Neuronal stem cell (in vitro differentiated cells): ENCODE data around the gene CFAP206.

Source experiments
- DNase-seq: peaks from one replicate; pipeline ENCODE4 v3.0.0-alpha.2; 2013; ENCODE audit warnings: low spot score
- H2AFZ ChIP-seq: one replicate; pipeline ENCODE4 v1.6.1; 2013; ENCODE audit warnings: mild to moderate bottlenecking, low read length, inconsistent platforms
- H2AK5ac ChIP-seq: 2 replicates; pipeline ENCODE4 v1.6.1; 2013; ENCODE audit warnings: low read depth, mild to moderate bottlenecking, inconsistent platforms, low read length, moderate library complexity, mixed read lengths
- H2BK120ac ChIP-seq: 2 replicates; pipeline ENCODE4 v1.6.1; 2013; ENCODE audit warnings: low read depth, mild to moderate bottlenecking, inconsistent platforms, low read length, moderate library complexity, mixed read lengths
- H2BK12ac ChIP-seq: one replicate; pipeline ENCODE4 v1.6.1; 2013; ENCODE audit warnings: low read length, inconsistent platforms
- H2BK15ac ChIP-seq: 2 replicates; pipeline ENCODE4 v1.6.1; 2013; ENCODE audit warnings: mild to moderate bottlenecking, low read length, inconsistent platforms, mixed read lengths
- H2BK5ac ChIP-seq: one replicate; pipeline ENCODE4 v1.6.1; 2013; ENCODE audit warnings: inconsistent platforms, mild to moderate bottlenecking, low read length, moderate library complexity
- H3K14ac ChIP-seq: one replicate; pipeline ENCODE4 v1.6.1; 2013; ENCODE audit warnings: low read length, inconsistent platforms
- H3K18ac ChIP-seq: 2 replicates; pipeline ENCODE4 v1.6.1; 2013; ENCODE audit warnings: low read length, inconsistent platforms
- H3K23ac ChIP-seq: 2 replicates; pipeline ENCODE4 v1.6.1; 2013; ENCODE audit warnings: low read depth, mild to moderate bottlenecking, mixed read lengths, low read length, inconsistent platforms; ENCODE audit not compliant: poor library complexity
- H3K27ac ChIP-seq: replicated peaks from 3 replicates; pipeline ENCODE4 v1.5.1; 2013; ENCODE audit warnings: low read length, inconsistent platforms
- H3K27me3 ChIP-seq, 3 experiments: 2 replicates each; pipeline ENCODE4 v1.6.1; 2013; ENCODE audit warnings: low read length in 3 of 3, mild to moderate bottlenecking in 2 of 3, inconsistent platforms in 1 of 3, low read depth in 1 of 3, mixed read lengths in 1 of 3, moderate library complexity in 1 of 3; ENCODE audit not compliant: control insufficient read depth in 3 of 3, insufficient read depth in 3 of 3
- H3K36me3 ChIP-seq, 2 donors: replicated peaks in 1 of 2; 2 replicates each; pipeline ENCODE4 v1.6.1; 2013; ENCODE audit warnings: low read length in 2 of 2; ENCODE audit not compliant: control insufficient read depth in 2 of 2, insufficient read depth in 2 of 2
- H3K4ac ChIP-seq: 2 replicates; pipeline ENCODE4 v1.6.1; 2013; ENCODE audit warnings: inconsistent platforms, mild to moderate bottlenecking, low read length, moderate library complexity
- H3K4me1 ChIP-seq, 2 donors: 1 replicate in 1 of 2; 2 replicates in 1 of 2; pipeline ENCODE4 v1.6.1; 2013; ENCODE audit warnings: low read length in 2 of 2, low read depth in 1 of 2; ENCODE audit not compliant: control insufficient read depth in 2 of 2, insufficient read depth in 1 of 2
- H3K4me2 ChIP-seq: one replicate; pipeline ENCODE4 v1.6.1; 2013; ENCODE audit warnings: mild to moderate bottlenecking, low read length, inconsistent platforms; ENCODE audit not compliant: insufficient read depth, poor library complexity, severe bottlenecking
- H3K4me3 ChIP-seq, 2 donors: 2 replicates each; pipeline ENCODE4 v1.5.1; 2013; ENCODE audit warnings: low read length in 2 of 2, mild to moderate bottlenecking in 2 of 2, inconsistent platforms in 1 of 2, moderate library complexity in 1 of 2
- H3K79me1 ChIP-seq: one replicate; pipeline ENCODE4 v1.6.1; 2013; ENCODE audit warnings: low read depth, mild to moderate bottlenecking, inconsistent platforms, low read length, moderate library complexity
- H3K9ac ChIP-seq: one replicate; pipeline ENCODE4 v1.6.1; 2013; ENCODE audit warnings: mild to moderate bottlenecking, low read depth, low read length, inconsistent platforms; ENCODE audit not compliant: poor library complexity
- H3K9me3 ChIP-seq, 2 donors: replicated peaks in 1 of 2; 2 replicates each; pipeline versions ENCODE3 to v1.6.1; 2013; ENCODE audit warnings: low read length in 2 of 2, mild to moderate bottlenecking in 2 of 2, inconsistent platforms in 1 of 2, low read depth in 1 of 2, mixed read lengths in 1 of 2, moderate library complexity in 1 of 2; ENCODE audit not compliant: control insufficient read depth in 2 of 2, insufficient read depth in 1 of 2
- H4K8ac ChIP-seq: one replicate; pipeline ENCODE4 v1.6.1; 2013; ENCODE audit warnings: low read depth, mild to moderate bottlenecking, inconsistent platforms, low read length, moderate library complexity
- H4K91ac ChIP-seq: one replicate; pipeline ENCODE4 v1.6.1; 2013; ENCODE audit warnings: low read length, low read depth, mild to moderate bottlenecking, inconsistent platforms; ENCODE audit not compliant: poor library complexity
- WGBS, 2 donors: extraction: QIAGEN DNeasy Blood & Tissue Kit; methylation state at CpG; one replicate each; pipeline ENCODE4 v1.1.7; 2013; ENCODE audit warnings: missing lambda C conversion rate in 2 of 2, mixed read lengths in 1 of 2; ENCODE audit not compliant: insufficient read length in 2 of 2, insufficient replicate concordance in 1 of 2; ENCODE audit errors: extremely low coverage in 2 of 2; 5-methylcytosine and 5-hydroxymethylcytosine counted together

CFAP206 gene

DNA sequence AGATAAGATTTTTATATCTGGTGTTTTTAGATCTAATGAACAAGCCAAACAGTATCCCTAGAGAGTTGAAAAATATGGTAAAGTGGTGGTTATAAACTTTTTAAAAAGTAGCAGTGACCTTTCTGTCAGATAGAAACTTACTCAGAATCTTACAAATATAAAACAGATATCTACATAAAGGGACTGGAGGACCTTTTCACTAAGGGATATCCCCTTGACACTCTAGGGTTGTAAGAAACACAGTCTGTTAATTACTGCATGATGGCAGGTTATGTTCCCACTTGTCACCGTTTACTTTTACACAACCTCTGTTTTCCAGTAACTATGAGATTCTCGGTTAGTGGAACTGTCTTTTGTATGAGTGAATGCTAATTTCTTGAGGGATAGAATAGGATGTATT is 11.5 kb downstream of the CFAP206 start:
- no peak overlapping the region for H3K4ac ChIP-seq
- H2BK15ac ChIP-seq = no peak overlapping the region
- no peaks in the 10 kb centered on the region for H3K4me1 ChIP-seq
- no peaks in the 10 kb centered on the region for H3K9me3 ChIP-seq
- H3K4me3 ChIP-seq = no peak overlapping the region
- no peak overlapping the region for H3K4me2 ChIP-seq
- H2AK5ac ChIP-seq = no peak overlapping the region
- H3K27me3 ChIP-seq = no peaks in the 10 kb centered on the region
- no peak for DNase-seq
- H3K23ac ChIP-seq = no peak overlapping the region
- no peak overlapping the region for H3K14ac ChIP-seq
- H2BK12ac ChIP-seq = no peak overlapping the region
- no peak overlapping the region for H3K18ac ChIP-seq
- no peak overlapping the region for H3K9ac ChIP-seq
- no peak overlapping the region for H2BK120ac ChIP-seq
- no peaks in the 10 kb centered on the region for H3K79me1 ChIP-seq
- H3K36me3 ChIP-seq = no peaks in the 10 kb centered on the region
- no CpG with 5 or more reads among the region's 2 CpGs for WGBS, 2 donors
- no peak overlapping the region for H2AFZ ChIP-seq
- H2BK5ac ChIP-seq = no peak overlapping the region
- H3K27ac ChIP-seq = no peak overlapping the region
- no peak overlapping the region for H4K91ac ChIP-seq
- no peak overlapping the region for H4K8ac ChIP-seq

DNA sequence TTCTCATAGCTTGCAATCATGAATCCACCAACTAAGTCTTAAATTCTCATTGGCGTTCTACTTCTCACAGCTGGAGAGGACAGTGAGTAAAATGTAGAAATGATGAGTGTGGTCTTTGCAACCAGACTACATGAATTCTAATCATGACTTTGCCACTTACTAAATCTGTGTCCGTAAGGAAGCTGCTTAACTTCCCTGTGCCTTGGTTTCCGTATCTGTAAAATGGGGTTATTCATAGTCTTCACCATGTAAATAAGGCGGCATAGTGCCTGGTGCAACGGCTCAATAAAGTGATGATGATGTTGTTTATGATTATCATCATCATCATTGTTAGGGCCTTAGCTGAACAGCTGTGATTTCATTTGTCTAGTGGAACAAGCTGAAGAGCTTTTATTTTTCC is 12.6 kb downstream of the CFAP206 start:
- H3K9ac ChIP-seq = no peak overlapping the region
- no peak overlapping the region for H3K4me2 ChIP-seq
- WGBS, 2 donors = no CpG with 5 or more reads among the region's 5 CpGs
- no peak overlapping the region for H3K27ac ChIP-seq
- no peak overlapping the region for H4K91ac ChIP-seq
- H3K18ac ChIP-seq = no peak overlapping the region
- no peak overlapping the region for H3K14ac ChIP-seq
- no peak overlapping the region for H2BK5ac ChIP-seq
- H4K8ac ChIP-seq = no peak overlapping the region
- H3K4ac ChIP-seq = no peak overlapping the region
- H2BK12ac ChIP-seq = no peak overlapping the region
- H3K27me3 ChIP-seq = no peaks in the 10 kb centered on the region
- no peaks in the 10 kb centered on the region for H3K79me1 ChIP-seq
- H3K4me1 ChIP-seq = no peaks in the 10 kb centered on the region
- DNase-seq = no peak
- H2BK120ac ChIP-seq = no peak overlapping the region
- no peak overlapping the region for H3K23ac ChIP-seq
- no peaks in the 10 kb centered on the region for H3K9me3 ChIP-seq
- no peaks in the 10 kb centered on the region for H3K36me3 ChIP-seq
- no peak overlapping the region for H2BK15ac ChIP-seq
- no peak overlapping the region for H2AFZ ChIP-seq
- no peak overlapping the region for H3K4me3 ChIP-seq
- H2AK5ac ChIP-seq = no peak overlapping the region

DNA sequence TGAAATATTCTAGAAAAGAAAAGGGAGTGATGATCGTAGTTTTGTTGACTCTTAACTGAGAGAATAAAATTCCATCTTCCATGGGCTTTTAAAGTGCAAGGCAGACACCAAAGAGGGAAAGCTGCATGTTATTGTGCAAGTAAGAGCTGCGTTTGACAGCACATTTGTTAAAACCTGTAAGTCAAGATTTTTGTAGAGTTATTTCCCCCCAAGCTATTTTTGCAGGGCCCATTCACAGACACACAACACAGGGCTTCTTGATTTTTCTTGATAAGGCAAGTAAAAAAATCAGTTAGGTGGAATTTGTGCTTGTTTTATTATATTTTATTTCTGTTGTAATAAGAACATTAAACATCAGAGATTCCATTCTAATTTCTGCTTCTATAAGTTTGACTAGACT is 13.8 kb downstream of the CFAP206 start:
- no peak overlapping the region for H4K91ac ChIP-seq
- H3K27ac ChIP-seq = no peak overlapping the region
- H3K14ac ChIP-seq = no peak overlapping the region
- no peak overlapping the region for H2BK5ac ChIP-seq
- H3K4me3 ChIP-seq = no peak overlapping the region
- H3K79me1 ChIP-seq = no peaks in the 10 kb centered on the region
- H3K23ac ChIP-seq = no peak overlapping the region
- DNase-seq = no peak
- no peak overlapping the region for H4K8ac ChIP-seq
- no peak overlapping the region for H2BK15ac ChIP-seq
- H3K18ac ChIP-seq = no peak overlapping the region
- no peaks in the 10 kb centered on the region for H3K4me1 ChIP-seq
- no peaks in the 10 kb centered on the region for H3K9me3 ChIP-seq
- no peak overlapping the region for H3K4me2 ChIP-seq
- no peak overlapping the region for H3K9ac ChIP-seq
- H3K27me3 ChIP-seq = no peaks in the 10 kb centered on the region
- no peak overlapping the region for H2AFZ ChIP-seq
- H3K4ac ChIP-seq = no peak overlapping the region
- no CpG with 5 or more reads among the region's 2 CpGs for WGBS, 2 donors
- no peaks in the 10 kb centered on the region for H3K36me3 ChIP-seq
- no peak overlapping the region for H2BK12ac ChIP-seq
- H2AK5ac ChIP-seq = no peak overlapping the region
- H2BK120ac ChIP-seq = no peak overlapping the region

DNA sequence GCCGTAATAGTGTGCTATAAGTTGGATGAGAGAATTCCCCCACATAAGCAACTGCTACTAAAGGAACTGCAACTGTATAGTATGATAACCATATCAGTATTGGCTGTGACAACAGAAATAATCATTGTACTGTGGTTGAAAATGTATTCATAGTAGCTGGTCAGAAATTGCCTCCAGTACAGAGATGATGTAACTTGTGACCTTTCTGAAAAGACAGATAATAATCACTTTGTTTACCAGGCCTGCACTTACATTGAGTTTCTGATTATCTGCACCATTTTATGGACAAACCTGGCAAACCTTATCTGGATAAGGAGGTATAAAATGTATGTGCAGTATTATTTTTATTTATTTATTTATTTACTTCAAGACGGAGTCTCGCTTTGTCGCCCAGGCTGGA is 19.0 kb downstream of the CFAP206 start:
- Histone ChIP-seq H2BK12ac (no peak overlapping the region), H3K9ac (no peak overlapping the region), H2AK5ac (no peak overlapping the region), H3K23ac (no peak overlapping the region), H3K4ac (no peak overlapping the region), H3K27ac (no peak overlapping the region), H2AFZ (no peak overlapping the region), H3K4me3 (no peak overlapping the region), H3K9me3 (no peaks in the 10 kb centered on the region), H4K91ac (no peak overlapping the region), H3K79me1 (no peaks in the 10 kb centered on the region), H2BK5ac (no peak overlapping the region), H3K4me1 (no peaks in the 10 kb centered on the region), H3K36me3 (no peaks in the 10 kb centered on the region), H3K4me2 (no peak overlapping the region), H4K8ac (no peak overlapping the region), H3K14ac (no peak overlapping the region), H2BK120ac (no peak overlapping the region), H3K27me3 (no peaks in the 10 kb centered on the region), H2BK15ac (no peak overlapping the region), H3K18ac (no peak overlapping the region)
- no CpG with 5 or more reads among the region's 4 CpGs for WGBS, 2 donors
- DNase-seq = no peak
